Measurements from ENCODE around the gene AKT2.

The AKT2 gene

GRCh38 chr19:40321566-40322270 lies 36.6 kb upstream of the AKT2 start:
- H3K79me1 ChIP-seq (ENCODE audit: low read length) = peaks cover 5% of the 10 kb centered on the region
- peaks cover 14 to 19% of the 10 kb centered on the region in 2 experiments for H3K4me1 ChIP-seq (ENCODE audit: control insufficient read depth in 1 of 2, insufficient read depth in 2 of 2, low read length in 2 of 2)
- H3K36me3 ChIP-seq (ENCODE audit: control insufficient read depth in 1 of 2, insufficient read depth in 2 of 2, low read length in 2 of 2) = peaks cover 69 to 71% of the 10 kb centered on the region in 2 experiments
- H3K4me3 ChIP-seq (ENCODE audit: low read depth, low read length) = no peak overlapping the region
- no peak overlapping the region for H3K23ac ChIP-seq (ENCODE audit: low read length)
- no peak overlapping the region for H4K8ac ChIP-seq (ENCODE audit: low read depth, low read length)
- no peak overlapping the region for H3K27ac ChIP-seq (ENCODE audit: low read depth, low read length)
- no peak overlapping the region for H2BK12ac ChIP-seq (ENCODE audit: low read length)
- H3K9me3 ChIP-seq (ENCODE audit: insufficient read depth, low read depth, low read length) = no peaks in the 10 kb centered on the region
- H4K91ac ChIP-seq (ENCODE audit: low read depth, low read length) = no peak overlapping the region
- no CpG with 5 or more reads among the region's 27 CpGs for WGBS (ENCODE audit: extremely low coverage, insufficient coverage, insufficient read length)
- no peak overlapping the region for H2AFZ ChIP-seq (ENCODE audit: insufficient read depth, low read length, poor library complexity)
- peak overlapping the region; percentile 29 for H3K18ac ChIP-seq (ENCODE audit: low read length)
- no peak overlapping the region for H3K4ac ChIP-seq (ENCODE audit: low read depth, low read length)
- no peak overlapping the region for H4K12ac ChIP-seq (ENCODE audit: low read depth, low read length)
- H2BK120ac ChIP-seq (ENCODE audit: insufficient read depth, low read length, poor library complexity) = no peak overlapping the region
- H2BK5ac ChIP-seq (ENCODE audit: low read depth, low read length, poor library complexity) = no peak overlapping the region
- H2AK5ac ChIP-seq (ENCODE audit: low read length) = no peak overlapping the region
- H3K79me2 ChIP-seq (ENCODE audit: control insufficient read depth, insufficient read depth, low read length, poor library complexity) = no peaks in the 10 kb centered on the region
- no peak for DNase-seq
- no peaks in the 10 kb centered on the region for H3K27me3 ChIP-seq (ENCODE audit: insufficient read depth, low read length)
- no peak overlapping the region for H3K14ac ChIP-seq (ENCODE audit: low read length)
- no peak overlapping the region for H3K4me2 ChIP-seq (ENCODE audit: low read length)
- no peak overlapping the region for H3K9ac ChIP-seq (ENCODE audit: low read length)

GRCh38 chr19:40321076-40321475 lies 35.9 kb upstream of the AKT2 start:
- no peak overlapping the region for H4K12ac ChIP-seq (ENCODE audit: low read depth, low read length)
- no peak overlapping the region for H3K4me3 ChIP-seq (ENCODE audit: low read depth, low read length)
- DNase-seq = no peak
- H2BK12ac ChIP-seq (ENCODE audit: low read length) = no peak overlapping the region
- H3K18ac ChIP-seq (ENCODE audit: low read length) = no peak overlapping the region
- peaks cover 5% of the 10 kb centered on the region for H3K79me1 ChIP-seq (ENCODE audit: low read length)
- H3K36me3 ChIP-seq (ENCODE audit: control insufficient read depth in 1 of 2, insufficient read depth in 2 of 2, low read length in 2 of 2) = peaks cover 66 to 67% of the 10 kb centered on the region in 2 experiments
- no peaks in the 10 kb centered on the region for H3K27me3 ChIP-seq (ENCODE audit: insufficient read depth, low read length)
- no peak overlapping the region for H3K4ac ChIP-seq (ENCODE audit: low read depth, low read length)
- no peak overlapping the region for H2AFZ ChIP-seq (ENCODE audit: insufficient read depth, low read length, poor library complexity)
- H3K4me2 ChIP-seq (ENCODE audit: low read length) = no peak overlapping the region
- no peak overlapping the region for H3K9ac ChIP-seq (ENCODE audit: low read length)
- no peaks in the 10 kb centered on the region for H3K79me2 ChIP-seq (ENCODE audit: control insufficient read depth, insufficient read depth, low read length, poor library complexity)
- H3K14ac ChIP-seq (ENCODE audit: low read length) = no peak overlapping the region
- no peak overlapping the region for H3K27ac ChIP-seq (ENCODE audit: low read depth, low read length)
- H2AK5ac ChIP-seq (ENCODE audit: low read length) = no peak overlapping the region
- WGBS (ENCODE audit: extremely low coverage, insufficient coverage, insufficient read length) = no CpG with 5 or more reads among the region's 18 CpGs
- H4K8ac ChIP-seq (ENCODE audit: low read depth, low read length) = no peak overlapping the region
- H3K23ac ChIP-seq (ENCODE audit: low read length) = no peak overlapping the region
- no peak overlapping the region for H2BK5ac ChIP-seq (ENCODE audit: low read depth, low read length, poor library complexity)
- no peaks in the 10 kb centered on the region for H3K9me3 ChIP-seq (ENCODE audit: insufficient read depth, low read depth, low read length)
- H2BK120ac ChIP-seq (ENCODE audit: insufficient read depth, low read length, poor library complexity) = no peak overlapping the region
- H4K91ac ChIP-seq (ENCODE audit: low read depth, low read length) = no peak overlapping the region
- H3K4me1 ChIP-seq (ENCODE audit: control insufficient read depth in 1 of 2, insufficient read depth in 2 of 2, low read length in 2 of 2) = peaks cover 14 to 19% of the 10 kb centered on the region in 2 experiments

- H3K9ac ChIP-seq (ENCODE audit: low read length) = no peak overlapping the region
- no peaks in the 10 kb centered on the region for H3K27me3 ChIP-seq (ENCODE audit: insufficient read depth, low read length)
- H4K12ac ChIP-seq (ENCODE audit: low read depth, low read length) = no peak overlapping the region
- H3K14ac ChIP-seq (ENCODE audit: low read length) = no peak overlapping the region
- H3K4me1 ChIP-seq (ENCODE audit: control insufficient read depth in 1 of 2, insufficient read depth in 2 of 2, low read length in 2 of 2) = peaks cover 14 to 19% of the 10 kb centered on the region in 2 experiments
- H3K18ac ChIP-seq (ENCODE audit: low read length) = no peak overlapping the region
- DNase-seq = no peak
- H3K36me3 ChIP-seq (ENCODE audit: control insufficient read depth in 1 of 2, insufficient read depth in 2 of 2, low read length in 2 of 2) = peaks cover 61 to 63% of the 10 kb centered on the region in 2 experiments
- no peak overlapping the region for H2AK5ac ChIP-seq (ENCODE audit: low read length)
- no peak overlapping the region for H2BK120ac ChIP-seq (ENCODE audit: insufficient read depth, low read length, poor library complexity)
- H3K79me1 ChIP-seq (ENCODE audit: low read length) = peaks cover 5% of the 10 kb centered on the region
- H3K27ac ChIP-seq (ENCODE audit: low read depth, low read length) = no peak overlapping the region
- H3K4ac ChIP-seq (ENCODE audit: low read depth, low read length) = no peak overlapping the region
- no peaks in the 10 kb centered on the region for H3K79me2 ChIP-seq (ENCODE audit: control insufficient read depth, insufficient read depth, low read length, poor library complexity)
- H2BK12ac ChIP-seq (ENCODE audit: low read length) = no peak overlapping the region
- H4K8ac ChIP-seq (ENCODE audit: low read depth, low read length) = no peak overlapping the region
- no peak overlapping the region for H2BK5ac ChIP-seq (ENCODE audit: low read depth, low read length, poor library complexity)
- H3K4me2 ChIP-seq (ENCODE audit: low read length) = no peak overlapping the region
- WGBS (ENCODE audit: extremely low coverage, insufficient coverage, insufficient read length) = no CpG with 5 or more reads among the region's 7 CpGs
- no peak overlapping the region for H2AFZ ChIP-seq (ENCODE audit: insufficient read depth, low read length, poor library complexity)
- H4K91ac ChIP-seq (ENCODE audit: low read depth, low read length) = no peak overlapping the region
- no peaks in the 10 kb centered on the region for H3K9me3 ChIP-seq (ENCODE audit: insufficient read depth, low read depth, low read length)
- no peak overlapping the region for H3K23ac ChIP-seq (ENCODE audit: low read length)
- H3K4me3 ChIP-seq (ENCODE audit: low read depth, low read length) = no peak overlapping the region
Observed at GRCh38 chr19:40320558-40320935, 35.4 kb upstream of the AKT2 start.

GRCh38 chr19:40317338-40317737 lies 32.2 kb upstream of the AKT2 start:
- Histone ChIP-seq H2AK5ac (ENCODE audit: low read length) (no peak overlapping the region), H3K23ac (ENCODE audit: low read length) (no peak overlapping the region), H3K9me3 (ENCODE audit: insufficient read depth, low read depth, low read length) (no peaks in the 10 kb centered on the region), H3K36me3 (ENCODE audit: control insufficient read depth in 1 of 2, insufficient read depth in 2 of 2, low read length in 2 of 2) (peaks cover 35 to 37% of the 10 kb centered on the region in 2 experiments), H3K18ac (ENCODE audit: low read length) (no peak overlapping the region), H3K79me1 (ENCODE audit: low read length) (no peaks in the 10 kb centered on the region), H3K27me3 (ENCODE audit: insufficient read depth, low read length) (no peaks in the 10 kb centered on the region), H4K91ac (ENCODE audit: low read depth, low read length) (no peak overlapping the region), H2AFZ (ENCODE audit: insufficient read depth, low read length, poor library complexity) (no peak overlapping the region), H3K14ac (ENCODE audit: low read length) (no peak overlapping the region), H2BK12ac (ENCODE audit: low read length) (no peak overlapping the region), H3K4me3 (ENCODE audit: low read depth, low read length) (no peak overlapping the region), H3K27ac (ENCODE audit: low read depth, low read length) (no peak overlapping the region), H3K79me2 (ENCODE audit: control insufficient read depth, insufficient read depth, low read length, poor library complexity) (no peaks in the 10 kb centered on the region), H3K9ac (ENCODE audit: low read length) (no peak overlapping the region), H3K4ac (ENCODE audit: low read depth, low read length) (no peak overlapping the region), H2BK5ac (ENCODE audit: low read depth, low read length, poor library complexity) (no peak overlapping the region), H4K8ac (ENCODE audit: low read depth, low read length) (no peak overlapping the region), H2BK120ac (ENCODE audit: insufficient read depth, low read length, poor library complexity) (no peak overlapping the region), H3K4me2 (ENCODE audit: low read length) (no peak overlapping the region), H4K12ac (ENCODE audit: low read depth, low read length) (no peak overlapping the region), H3K4me1 (ENCODE audit: control insufficient read depth in 1 of 2, insufficient read depth in 2 of 2, low read length in 2 of 2) (peaks cover 0 to 2% of the 10 kb centered on the region in 2 experiments)
- no peak for DNase-seq
- no CpG with 5 or more reads among the region's 7 CpGs for WGBS (ENCODE audit: extremely low coverage, insufficient coverage, insufficient read length)

Measured in trophoblast cell (in vitro differentiated cells and primary cell).